Measurements from ENCODE around the gene SIX4. TPM values are rescaled to one million over a fixed set of nuclear protein-coding genes. Genes with fewer than 3 reads are reported as not detected.

SIX4 gene
- total RNA-seq, 1 donor from 2014 or later, result 1.5 TPM

DNA sequence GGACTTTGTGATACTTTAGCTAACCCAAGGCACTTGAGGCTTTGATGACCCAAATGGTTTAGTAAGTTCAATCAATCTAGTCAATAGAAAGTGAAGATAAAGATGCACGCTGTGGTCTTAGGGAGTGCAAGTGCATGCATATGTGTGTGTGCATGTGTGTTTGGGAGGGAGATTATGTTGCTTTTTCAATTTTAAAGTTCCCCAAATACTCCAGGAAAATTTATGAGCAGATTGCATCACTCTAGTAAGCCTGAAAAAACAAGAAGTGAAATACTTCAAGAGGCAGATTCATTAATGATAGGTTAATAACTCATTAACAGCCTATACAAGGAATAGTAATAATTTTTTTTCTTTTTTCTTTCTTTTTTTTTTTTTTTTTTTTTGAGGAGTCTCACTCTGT lies 62.4 kb downstream of the SIX4 start:
- H3K27me3 ChIP-seq (ENCODE audit: low read depth), result peaks cover 91% of the 10 kb centered on the region

More for the DNA sequence above, 62.4 kb downstream of the SIX4 start:
- Histone ChIP-seq H3K27ac (replicated peaks) (no peak overlapping the region), H3K4me1 (peaks cover 14% of the 10 kb centered on the region), H3K36me3 (no peaks in the 10 kb centered on the region), H3K4me3 (no peak overlapping the region), H3K9me3 (replicated peaks) (no peaks in the 10 kb centered on the region)
- DNase-seq, result no peak
- intact Hi-C loops (cut with micrococcal nuclease), result no loop called here
- TF ChIP-seq CTCF (IDR thresholded peaks at IDR 0.05; ENCODE audit: borderline replicate concordance), result no peak

Other genes starting within 250 kb of the SIX4 start
- not detected for gene C14orf39, start 238.3 kb downstream of the SIX4 start, total RNA-seq
- gene SIX6, start 215.2 kb downstream of the SIX4 start, total RNA-seq, result not detected
- not detected for gene SIX1, start 74.9 kb downstream of the SIX4 start, total RNA-seq
- gene MNAT1, start 10.4 kb upstream of the SIX4 start, total RNA-seq, result 28.5 TPM